HepG2 (cell line): ENCODE measurements around the gene TLCD1. TPM values are rescaled to one million over a fixed set of nuclear protein-coding genes. Genes with fewer than 3 reads are reported as not detected.

ENCODE experiments used
- AGO2 ChIP-seq: fragments of 200-400 bp; formaldehyde crosslinking; optimal IDR thresholded peaks from 2 replicates; pipeline ENCODE3; 2017; ENCODE audit warnings: mild to moderate bottlenecking, low read depth, low read length, moderate library complexity
- AHR ChIP-seq: IDR thresholded peaks from 2 replicates; pipeline ENCODE4 v1.6.1; 2018; ENCODE audit warnings: missing genetic modification reagents, missing compliant biosample characterization
- CENPT ChIP-seq: sonication (generic); formaldehyde crosslinking; IDR thresholded peaks from 2 replicates; pipeline ENCODE4 v1.8.0; 2022; ENCODE audit warnings: low read depth, mild to moderate bottlenecking, moderate library complexity, missing genetic modification reagents
- GABPB1 ChIP-seq: IDR thresholded peaks from 2 replicates; pipeline ENCODE4 v1.6.1; 2016; ENCODE audit warnings: mild to moderate bottlenecking, missing genetic modification reagents, moderate library complexity, missing compliant biosample characterization
- KDM5A ChIP-seq: fragments of 200-600 bp; sonication (generic); IDR thresholded peaks from 2 replicates; pipeline ENCODE4 v1.7.0; 2018; ENCODE audit warnings: antibody characterized with exemption, mild to moderate bottlenecking, low read length, borderline replicate concordance
- MED13 ChIP-seq: sonication (generic); formaldehyde crosslinking; IDR thresholded peaks from 2 replicates; pipeline ENCODE4 v1.5.0; 2020; ENCODE audit warnings: missing genetic modification reagents
- MEIS1 ChIP-seq: sonication (generic); formaldehyde crosslinking; IDR thresholded peaks from 2 replicates; pipeline ENCODE4 v1.9.0; 2021; ENCODE audit warnings: mild to moderate bottlenecking, missing genetic modification reagents, moderate library complexity, borderline replicate concordance
- SIX1 ChIP-seq: sonication (generic); formaldehyde crosslinking; IDR thresholded peaks from 2 replicates; pipeline ENCODE4 v1.4.0; 2020; ENCODE audit warnings: missing genetic modification reagents, borderline replicate concordance
- SPEN ChIP-seq: sonication (generic); formaldehyde crosslinking; IDR thresholded peaks from 2 replicates; pipeline ENCODE4 v1.5.1; 2020; ENCODE audit warnings: low read depth, mild to moderate bottlenecking, missing genetic modification reagents
- SRSF9 ChIP-seq: fragments of 200-400 bp; formaldehyde crosslinking; IDR thresholded peaks from 2 replicates; pipeline ENCODE4 v1.6.1; 2018; ENCODE audit warnings: borderline replicate concordance, mild to moderate bottlenecking, low read depth, low read length; ENCODE audit not compliant: insufficient read depth, poor library complexity, severe bottlenecking
- SUZ12 ChIP-seq: fragments of 150-350 bp; IDR thresholded peaks from 2 replicates; pipeline ENCODE4 v1.6.1; 2014; ENCODE audit warnings: low read depth, low read length
- THYN1 ChIP-seq: sonication (generic); formaldehyde crosslinking; IDR thresholded peaks from 2 replicates; pipeline ENCODE4 v1.8.1; 2023; ENCODE audit warnings: low read depth, mild to moderate bottlenecking, moderate library complexity, missing genetic modification reagents, borderline replicate concordance
- U2AF1 ChIP-seq: fragments of 200-400 bp; formaldehyde crosslinking; optimal IDR thresholded peaks from 2 replicates; pipeline ENCODE3; 2017; ENCODE audit warnings: mild to moderate bottlenecking, low read depth, low read length
- ZNF547 ChIP-seq: sonication (generic); formaldehyde crosslinking; IDR thresholded peaks from 2 replicates; pipeline ENCODE4 v1.5.1; 2020; ENCODE audit warnings: mild to moderate bottlenecking, missing genetic modification reagents
- ZNF557 ChIP-seq: sonication (generic); formaldehyde crosslinking; IDR thresholded peaks from 2 replicates; pipeline ENCODE4 v1.4.0; 2020; ENCODE audit warnings: missing genetic modification reagents
- ZNF570 ChIP-seq: sonication (generic); formaldehyde crosslinking; IDR thresholded peaks from 2 replicates; pipeline ENCODE4 v1.4.0; 2020; ENCODE audit warnings: mild to moderate bottlenecking, missing genetic modification reagents, borderline replicate concordance
- ZNF777 ChIP-seq: sonication (generic); formaldehyde crosslinking; IDR thresholded peaks from 2 replicates; pipeline ENCODE4 v1.4.0; 2020; ENCODE audit warnings: missing genetic modification reagents
- polyA plus RNA-seq, 8 experiments: library from polyadenylated mRNA; depleted of rRNA in 3 of 8; stranded (reverse) in 7 of 8; unstranded in 1 of 8; fragments of >200 nt; fragmentation: Illumina TruSeq in 4 of 8; extraction: Trizol in 4 of 8; gene quantifications; 2 replicates each; pipeline versions ENCODE4 v1.2.1 to v1.2.3, GENCODE V29; 2011 to 2016; ENCODE audit warnings: low read depth in 4 of 8, missing spikeins in 1 of 8, mixed read lengths in 1 of 8; ENCODE audit not compliant: insufficient read depth in 1 of 8
- total RNA-seq, 5 experiments: library from RNA; depleted of rRNA; stranded (reverse); fragments of >200 nt; fragmentation: Illumina TruSeq; extraction: Trizol; gene quantifications; 2 replicates each; pipeline ENCODE4 v1.2.3, GENCODE V29; 2016; ENCODE audit warnings: low read depth in 1 of 5
- TF ChIP-seq, protein P1 (sequence below): sonication (generic); formaldehyde crosslinking; IDR thresholded peaks from 2 replicates; pipeline ENCODE4 v1.8.1; 2022; ENCODE audit warnings: low read depth, mild to moderate bottlenecking, missing genetic modification reagents
- TF ChIP-seq, protein P2 (sequence below): sonication (generic); formaldehyde crosslinking; IDR thresholded peaks from 2 replicates; pipeline ENCODE4 v1.4.0; 2020; ENCODE audit warnings: missing genetic modification reagents
- TF ChIP-seq, protein P3 (sequence below): IDR thresholded peaks from 2 replicates; pipeline ENCODE4 v1.6.1; 2016; ENCODE audit warnings: missing compliant biosample characterization, missing genetic modification reagents, borderline replicate concordance
- TF ChIP-seq, protein P4 (sequence below): sonication (generic); formaldehyde crosslinking; IDR thresholded peaks from 2 replicates; pipeline ENCODE4 v1.8.1; 2023; ENCODE audit warnings: mild to moderate bottlenecking, missing genetic modification reagents
- TF ChIP-seq, protein P5 (sequence below): sonication (generic); formaldehyde crosslinking; IDR thresholded peaks from 2 replicates; pipeline ENCODE4 v1.4.0; 2020; ENCODE audit warnings: missing genetic modification reagents

Gene TLCD1
- total and polyA plus RNA-seq, 2 of the 13 experiments (the other 11 are each of a cell fraction or from before 2014, with no cell fraction given), result 14.9 to 19.6 TPM

DNA sequence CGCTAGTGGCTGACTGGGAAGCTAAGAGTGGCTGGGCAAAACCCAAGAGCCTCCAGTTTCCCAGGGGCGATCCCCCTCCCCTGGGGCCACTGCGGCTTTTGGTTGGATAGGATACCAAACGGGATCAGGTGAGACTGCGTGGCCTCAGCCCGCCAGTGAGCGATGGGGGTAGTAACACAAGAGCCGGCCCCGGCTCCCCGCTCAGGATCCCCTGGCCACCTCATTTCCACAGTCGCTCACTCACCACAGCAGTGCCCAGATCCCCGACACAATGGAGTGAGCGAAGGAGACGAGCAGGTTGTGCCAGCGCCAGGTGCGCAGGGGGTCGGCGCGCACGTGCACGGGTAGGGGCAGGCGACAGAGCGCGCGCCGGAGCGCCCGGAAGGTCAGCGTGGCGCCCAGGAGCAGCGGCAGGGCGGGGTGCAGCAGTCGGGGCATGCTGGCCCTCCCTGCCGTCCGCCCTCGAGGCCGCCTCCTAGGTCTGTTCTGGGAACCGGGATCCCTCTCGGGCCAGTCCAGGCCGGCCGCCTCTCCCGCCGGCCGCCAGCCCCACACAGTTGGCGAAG is 290 bp downstream of the TLCD1 start (continued):
- TF ChIP-seq, protein P1, sequence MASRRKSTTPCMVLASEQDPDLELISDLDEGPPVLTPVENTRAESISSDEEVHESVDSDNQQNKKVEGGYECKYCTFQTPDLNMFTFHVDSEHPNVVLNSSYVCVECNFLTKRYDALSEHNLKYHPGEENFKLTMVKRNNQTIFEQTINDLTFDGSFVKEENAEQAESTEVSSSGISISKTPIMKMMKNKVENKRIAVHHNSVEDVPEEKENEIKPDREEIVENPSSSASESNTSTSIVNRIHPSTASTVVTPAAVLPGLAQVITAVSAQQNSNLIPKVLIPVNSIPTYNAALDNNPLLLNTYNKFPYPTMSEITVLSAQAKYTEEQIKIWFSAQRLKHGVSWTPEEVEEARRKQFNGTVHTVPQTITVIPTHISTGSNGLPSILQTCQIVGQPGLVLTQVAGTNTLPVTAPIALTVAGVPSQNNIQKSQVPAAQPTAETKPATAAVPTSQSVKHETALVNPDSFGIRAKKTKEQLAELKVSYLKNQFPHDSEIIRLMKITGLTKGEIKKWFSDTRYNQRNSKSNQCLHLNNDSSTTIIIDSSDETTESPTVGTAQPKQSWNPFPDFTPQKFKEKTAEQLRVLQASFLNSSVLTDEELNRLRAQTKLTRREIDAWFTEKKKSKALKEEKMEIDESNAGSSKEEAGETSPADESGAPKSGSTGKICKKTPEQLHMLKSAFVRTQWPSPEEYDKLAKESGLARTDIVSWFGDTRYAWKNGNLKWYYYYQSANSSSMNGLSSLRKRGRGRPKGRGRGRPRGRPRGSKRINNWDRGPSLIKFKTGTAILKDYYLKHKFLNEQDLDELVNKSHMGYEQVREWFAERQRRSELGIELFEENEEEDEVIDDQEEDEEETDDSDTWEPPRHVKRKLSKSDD (CRISPR knock-in tag), result peak; percentile 53; the same call in 1 of the 2 replicates
- no peak for TF ChIP-seq U2AF1
- TF ChIP-seq, protein P2, sequence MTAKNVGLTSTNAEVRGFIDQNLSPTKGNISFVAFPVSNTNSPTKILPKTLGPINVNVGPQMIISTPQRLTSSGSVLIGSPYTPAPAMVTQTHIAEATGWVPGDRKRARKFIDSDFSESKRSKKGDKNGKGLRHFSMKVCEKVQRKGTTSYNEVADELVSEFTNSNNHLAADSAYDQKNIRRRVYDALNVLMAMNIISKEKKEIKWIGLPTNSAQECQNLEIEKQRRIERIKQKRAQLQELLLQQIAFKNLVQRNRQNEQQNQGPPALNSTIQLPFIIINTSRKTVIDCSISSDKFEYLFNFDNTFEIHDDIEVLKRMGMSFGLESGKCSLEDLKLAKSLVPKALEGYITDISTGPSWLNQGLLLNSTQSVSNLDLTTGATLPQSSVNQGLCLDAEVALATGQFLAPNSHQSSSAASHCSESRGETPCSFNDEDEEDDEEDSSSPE (CRISPR knock-in tag), result peak; percentile 60
- no peak for TF ChIP-seq SUZ12
- TF ChIP-seq SIX1, result 0 out of 2 replicates have a peak, but pooled peaks have one; percentile 13
- TF ChIP-seq MEIS1 (CRISPR knock-in tag), result peak; percentile 26
- no peak for TF ChIP-seq SRSF9
- peak; percentile 100 for TF ChIP-seq AGO2
- TF ChIP-seq THYN1 (CRISPR knock-in tag), result no peak
- TF ChIP-seq ZNF557 (CRISPR knock-in tag), result no peak
- peak; percentile 54; the same call in 1 of the 2 replicates for TF ChIP-seq SPEN (CRISPR knock-in tag)
- peak; percentile 24; the same call in 1 of the 2 replicates for TF ChIP-seq AHR (CRISPR knock-in tag)
- TF ChIP-seq, protein P3, sequence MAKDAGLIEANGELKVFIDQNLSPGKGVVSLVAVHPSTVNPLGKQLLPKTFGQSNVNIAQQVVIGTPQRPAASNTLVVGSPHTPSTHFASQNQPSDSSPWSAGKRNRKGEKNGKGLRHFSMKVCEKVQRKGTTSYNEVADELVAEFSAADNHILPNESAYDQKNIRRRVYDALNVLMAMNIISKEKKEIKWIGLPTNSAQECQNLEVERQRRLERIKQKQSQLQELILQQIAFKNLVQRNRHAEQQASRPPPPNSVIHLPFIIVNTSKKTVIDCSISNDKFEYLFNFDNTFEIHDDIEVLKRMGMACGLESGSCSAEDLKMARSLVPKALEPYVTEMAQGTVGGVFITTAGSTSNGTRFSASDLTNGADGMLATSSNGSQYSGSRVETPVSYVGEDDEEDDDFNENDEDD, result peak; percentile 80; the same call in 1 of the 2 replicates
- peak; percentile 47; the same call in 1 of the 2 replicates for TF ChIP-seq MED13 (CRISPR knock-in tag)
- no peak for TF ChIP-seq KDM5A
- peak; percentile 75; the same call in 1 of the 2 replicates for TF ChIP-seq ZNF570 (CRISPR knock-in tag)
- TF ChIP-seq GABPB1 (CRISPR knock-in tag), result peak; percentile 72
- TF ChIP-seq, protein P4, sequence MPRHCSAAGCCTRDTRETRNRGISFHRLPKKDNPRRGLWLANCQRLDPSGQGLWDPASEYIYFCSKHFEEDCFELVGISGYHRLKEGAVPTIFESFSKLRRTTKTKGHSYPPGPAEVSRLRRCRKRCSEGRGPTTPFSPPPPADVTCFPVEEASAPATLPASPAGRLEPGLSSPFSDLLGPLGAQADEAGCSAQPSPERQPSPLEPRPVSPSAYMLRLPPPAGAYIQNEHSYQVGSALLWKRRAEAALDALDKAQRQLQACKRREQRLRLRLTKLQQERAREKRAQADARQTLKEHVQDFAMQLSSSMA (CRISPR knock-in tag), result peak; percentile 79; the same call in 1 of the 2 replicates
- TF ChIP-seq CENPT (CRISPR knock-in tag), result peak; percentile 94; the same call in 1 of the 2 replicates
- peak; percentile 84 for TF ChIP-seq ZNF547 (CRISPR knock-in tag)
- peak; percentile 33; the same call in 1 of the 2 replicates for TF ChIP-seq ZNF777
- TF ChIP-seq, protein P5, sequence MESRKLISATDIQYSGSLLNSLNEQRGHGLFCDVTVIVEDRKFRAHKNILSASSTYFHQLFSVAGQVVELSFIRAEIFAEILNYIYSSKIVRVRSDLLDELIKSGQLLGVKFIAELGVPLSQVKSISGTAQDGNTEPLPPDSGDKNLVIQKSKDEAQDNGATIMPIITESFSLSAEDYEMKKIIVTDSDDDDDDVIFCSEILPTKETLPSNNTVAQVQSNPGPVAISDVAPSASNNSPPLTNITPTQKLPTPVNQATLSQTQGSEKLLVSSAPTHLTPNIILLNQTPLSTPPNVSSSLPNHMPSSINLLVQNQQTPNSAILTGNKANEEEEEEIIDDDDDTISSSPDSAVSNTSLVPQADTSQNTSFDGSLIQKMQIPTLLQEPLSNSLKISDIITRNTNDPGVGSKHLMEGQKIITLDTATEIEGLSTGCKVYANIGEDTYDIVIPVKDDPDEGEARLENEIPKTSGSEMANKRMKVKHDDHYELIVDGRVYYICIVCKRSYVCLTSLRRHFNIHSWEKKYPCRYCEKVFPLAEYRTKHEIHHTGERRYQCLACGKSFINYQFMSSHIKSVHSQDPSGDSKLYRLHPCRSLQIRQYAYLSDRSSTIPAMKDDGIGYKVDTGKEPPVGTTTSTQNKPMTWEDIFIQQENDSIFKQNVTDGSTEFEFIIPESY (CRISPR knock-in tag), result no peak
